Measurements from ENCODE around the gene DACH1.
"Not testable (repeated sequence)": the region's sequence is repeated elsewhere in the genome, so short reads cannot be mapped to it uniquely, and the experiment has no call there.

The DACH1 gene

DNA sequence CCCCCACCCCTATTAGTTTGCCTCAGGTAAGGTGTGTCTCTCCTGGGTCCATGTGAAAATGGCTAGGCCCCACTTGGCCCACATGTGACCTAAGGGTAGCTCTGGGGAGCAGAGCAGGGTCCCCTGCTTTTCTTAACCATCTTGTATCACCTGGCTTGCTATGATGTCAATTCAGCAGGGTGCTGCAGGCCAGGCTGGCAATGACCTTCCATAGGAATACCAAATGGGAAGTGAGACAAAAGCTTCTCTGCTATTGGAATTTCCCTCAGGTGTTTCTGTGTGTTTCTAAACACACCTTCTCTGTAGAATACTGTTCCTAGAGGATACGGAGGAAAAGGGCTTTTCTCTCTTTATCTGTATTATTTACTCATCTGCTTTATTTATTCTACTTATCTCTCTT is 35.7 kb upstream of the DACH1 start:
- Histone ChIP-seq H3K79me2 (ENCODE audit: insufficient read depth, low read depth) (no peaks in the 10 kb centered on the region), H3K4me1 (ENCODE audit: low read depth, poor library complexity, severe bottlenecking) (no peaks in the 10 kb centered on the region), H3K4me3 (IDR thresholded peaks at IDR 0.05; ENCODE audit: insufficient read depth, low read depth, low read length) (no peak overlapping the region), H3K4me2 (no peak overlapping the region), H3K9ac (no peak overlapping the region), H3K27ac (no peak overlapping the region), H3K27me3 (ENCODE audit: insufficient read depth, low read depth) (no peaks in the 10 kb centered on the region), H3K36me3 (ENCODE audit: insufficient read depth) (no peaks in the 10 kb centered on the region), H2AFZ (ENCODE audit: low read depth) (no peak overlapping the region), H4K20me1 (ENCODE audit: insufficient read depth) (no peaks in the 10 kb centered on the region)
- TF ChIP-seq, protein P1, sequence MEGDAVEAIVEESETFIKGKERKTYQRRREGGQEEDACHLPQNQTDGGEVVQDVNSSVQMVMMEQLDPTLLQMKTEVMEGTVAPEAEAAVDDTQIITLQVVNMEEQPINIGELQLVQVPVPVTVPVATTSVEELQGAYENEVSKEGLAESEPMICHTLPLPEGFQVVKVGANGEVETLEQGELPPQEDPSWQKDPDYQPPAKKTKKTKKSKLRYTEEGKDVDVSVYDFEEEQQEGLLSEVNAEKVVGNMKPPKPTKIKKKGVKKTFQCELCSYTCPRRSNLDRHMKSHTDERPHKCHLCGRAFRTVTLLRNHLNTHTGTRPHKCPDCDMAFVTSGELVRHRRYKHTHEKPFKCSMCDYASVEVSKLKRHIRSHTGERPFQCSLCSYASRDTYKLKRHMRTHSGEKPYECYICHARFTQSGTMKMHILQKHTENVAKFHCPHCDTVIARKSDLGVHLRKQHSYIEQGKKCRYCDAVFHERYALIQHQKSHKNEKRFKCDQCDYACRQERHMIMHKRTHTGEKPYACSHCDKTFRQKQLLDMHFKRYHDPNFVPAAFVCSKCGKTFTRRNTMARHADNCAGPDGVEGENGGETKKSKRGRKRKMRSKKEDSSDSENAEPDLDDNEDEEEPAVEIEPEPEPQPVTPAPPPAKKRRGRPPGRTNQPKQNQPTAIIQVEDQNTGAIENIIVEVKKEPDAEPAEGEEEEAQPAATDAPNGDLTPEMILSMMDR (conservative IDR thresholded peaks at IDR 0.05; ENCODE audit: low read depth, low read length): no peak

DNA sequence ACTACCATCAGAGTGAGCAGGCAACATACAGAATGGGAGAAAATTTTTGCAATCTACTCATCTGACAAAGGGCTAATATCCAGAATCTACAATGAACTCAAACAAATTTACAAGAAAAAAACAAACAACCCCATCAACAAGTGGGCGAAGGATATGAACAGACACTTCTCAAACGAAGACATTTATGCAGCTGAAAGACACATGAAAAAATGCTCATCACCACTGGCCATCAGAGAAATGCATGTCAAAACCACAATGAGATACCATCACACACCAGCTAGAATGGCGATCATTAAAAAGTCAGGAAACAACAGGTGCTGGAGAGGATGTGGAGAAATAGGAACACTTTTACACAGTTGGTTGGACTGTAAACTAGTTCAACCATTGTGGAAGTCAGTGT is 26.5 kb upstream of the DACH1 start:
- not testable (repeated sequence) for H3K9ac ChIP-seq; H3K4me1 ChIP-seq (ENCODE audit: low read depth, poor library complexity, severe bottlenecking); H3K36me3 ChIP-seq (ENCODE audit: insufficient read depth); H4K20me1 ChIP-seq (ENCODE audit: insufficient read depth); H3K79me2 ChIP-seq (ENCODE audit: insufficient read depth, low read depth); H2AFZ ChIP-seq (ENCODE audit: low read depth); H3K27me3 ChIP-seq (ENCODE audit: insufficient read depth, low read depth); H3K27ac ChIP-seq; H3K4me2 ChIP-seq; H3K4me3 ChIP-seq (IDR thresholded peaks at IDR 0.05; ENCODE audit: insufficient read depth, low read depth, low read length)

DNA sequence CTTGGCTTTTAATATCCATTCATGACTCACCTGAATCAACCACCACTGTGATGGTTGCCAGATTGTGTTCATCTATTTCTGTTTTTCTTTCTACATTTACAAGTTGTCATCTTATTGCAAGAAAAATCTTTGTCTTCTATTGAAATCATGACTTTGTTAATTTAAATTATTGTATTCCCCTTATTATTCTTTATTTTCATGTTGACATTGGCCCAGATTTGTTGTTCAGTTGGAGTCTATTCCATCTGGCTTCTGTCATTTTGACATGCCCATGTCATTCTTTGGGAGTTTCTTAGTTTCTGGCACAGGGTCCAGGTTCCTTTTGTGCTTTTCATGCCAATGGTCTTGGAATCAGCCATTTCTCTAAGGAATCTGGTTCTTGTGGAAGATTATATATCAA is 19.9 kb upstream of the DACH1 start:
- no peaks in the 10 kb centered on the region for H3K4me1 ChIP-seq (ENCODE audit: low read depth, poor library complexity, severe bottlenecking)
- H3K9ac ChIP-seq: no peak overlapping the region
- no peaks in the 10 kb centered on the region for H3K36me3 ChIP-seq (ENCODE audit: insufficient read depth)
- no peak overlapping the region for H3K4me3 ChIP-seq (IDR thresholded peaks at IDR 0.05; ENCODE audit: insufficient read depth, low read depth, low read length)
- H3K27me3 ChIP-seq (ENCODE audit: insufficient read depth, low read depth): no peaks in the 10 kb centered on the region
- no peak overlapping the region for H2AFZ ChIP-seq (ENCODE audit: low read depth)
- H4K20me1 ChIP-seq (ENCODE audit: insufficient read depth): no peaks in the 10 kb centered on the region
- no peak overlapping the region for H3K27ac ChIP-seq
- H3K79me2 ChIP-seq (ENCODE audit: insufficient read depth, low read depth): no peaks in the 10 kb centered on the region
- H3K4me2 ChIP-seq: no peak overlapping the region
- TF ChIP-seq, protein P1 (conservative IDR thresholded peaks at IDR 0.05; ENCODE audit: low read depth, low read length): no peak

DNA sequence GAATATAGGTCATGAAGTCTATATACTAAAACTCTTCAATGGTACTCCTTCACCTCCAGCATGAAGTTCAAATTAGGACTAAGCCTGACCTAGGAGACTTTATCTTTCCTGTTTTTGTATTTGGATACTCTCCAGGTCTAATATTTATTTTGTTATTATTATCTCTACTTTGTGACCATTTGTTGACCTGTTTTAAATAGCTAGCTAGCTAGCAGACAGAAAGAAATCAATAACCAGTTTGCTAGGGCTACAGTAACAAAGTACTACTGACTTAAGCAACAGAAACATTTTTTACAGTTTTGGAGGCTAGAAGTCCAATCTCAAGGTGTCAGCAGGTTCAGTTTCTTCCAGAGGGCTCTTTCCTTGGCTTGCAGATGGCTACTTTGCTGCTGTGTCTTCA is 15.1 kb upstream of the DACH1 start:
- no peak overlapping the region for H3K9ac ChIP-seq

DNA sequence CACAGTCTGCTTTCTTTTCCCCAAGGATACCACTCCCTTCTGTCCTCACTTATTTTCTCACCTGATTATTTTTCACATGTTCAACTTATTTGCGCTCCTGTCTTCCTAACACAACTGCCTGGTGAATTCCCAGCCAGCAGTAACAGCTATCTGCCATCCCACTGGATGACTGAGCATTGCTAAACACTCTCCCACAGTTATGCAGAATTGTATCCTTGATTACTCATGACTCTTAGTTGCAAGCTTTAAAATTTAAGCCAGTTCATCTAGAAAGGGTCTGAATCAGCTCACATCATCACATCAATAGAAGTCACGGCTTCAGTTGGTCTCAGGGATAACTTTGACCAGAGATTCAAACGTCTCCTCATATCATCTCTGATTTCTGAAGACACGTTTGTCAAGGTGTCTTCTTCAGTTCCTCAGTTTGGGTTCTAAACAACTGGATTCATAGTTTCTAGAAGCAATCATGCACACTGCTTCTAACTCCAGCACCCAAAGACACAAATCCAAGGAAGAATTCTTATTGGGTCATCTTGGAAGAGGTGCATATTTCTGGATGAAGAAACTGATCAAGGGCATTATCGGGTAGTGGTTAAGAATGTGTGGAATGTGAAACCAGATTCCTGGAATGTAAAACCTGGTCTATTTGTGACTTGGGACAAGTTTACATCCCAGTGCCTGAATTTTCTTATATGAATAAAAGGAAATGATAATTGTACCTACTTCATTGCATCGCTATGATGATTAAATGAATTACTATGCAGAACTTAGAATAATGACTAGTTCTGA is 13.9 kb upstream of the DACH1 start:
- Histone ChIP-seq H3K79me2 (ENCODE audit: insufficient read depth, low read depth) (no peaks in the 10 kb centered on the region), H3K4me2 (no peak overlapping the region), H3K4me3 (IDR thresholded peaks at IDR 0.05; ENCODE audit: insufficient read depth, low read depth, low read length) (no peak overlapping the region), H3K36me3 (ENCODE audit: insufficient read depth) (no peaks in the 10 kb centered on the region), H2AFZ (ENCODE audit: low read depth) (no peak overlapping the region), H3K27ac (no peak overlapping the region), H4K20me1 (ENCODE audit: insufficient read depth) (no peaks in the 10 kb centered on the region), H3K27me3 (ENCODE audit: insufficient read depth, low read depth) (no peaks in the 10 kb centered on the region), H3K9ac (no peak overlapping the region), H3K4me1 (ENCODE audit: low read depth, poor library complexity, severe bottlenecking) (peaks cover 21% of the 10 kb centered on the region)
- TF ChIP-seq, protein P1 (conservative IDR thresholded peaks at IDR 0.05; ENCODE audit: low read depth, low read length): no peak

More for the DNA sequence above, 15.1 kb upstream of the DACH1 start:
- no peaks in the 10 kb centered on the region for H3K27me3 ChIP-seq (ENCODE audit: insufficient read depth, low read depth)
- no peak overlapping the region for H3K4me3 ChIP-seq (IDR thresholded peaks at IDR 0.05; ENCODE audit: insufficient read depth, low read depth, low read length)
- no peaks in the 10 kb centered on the region for H3K79me2 ChIP-seq (ENCODE audit: insufficient read depth, low read depth)
- H3K4me1 ChIP-seq (ENCODE audit: low read depth, poor library complexity, severe bottlenecking): peaks cover 9% of the 10 kb centered on the region
- H3K36me3 ChIP-seq (ENCODE audit: insufficient read depth): no peaks in the 10 kb centered on the region
- no peaks in the 10 kb centered on the region for H4K20me1 ChIP-seq (ENCODE audit: insufficient read depth)
- no peak overlapping the region for H3K27ac ChIP-seq
- no peak overlapping the region for H2AFZ ChIP-seq (ENCODE audit: low read depth)
- no peak overlapping the region for H3K4me2 ChIP-seq
- TF ChIP-seq, protein P1 (conservative IDR thresholded peaks at IDR 0.05; ENCODE audit: low read depth, low read length): no peak

Data from KMS-11 (cell line).